ENCODE measurements around the gene CIDEB.

The CIDEB gene

DNA sequence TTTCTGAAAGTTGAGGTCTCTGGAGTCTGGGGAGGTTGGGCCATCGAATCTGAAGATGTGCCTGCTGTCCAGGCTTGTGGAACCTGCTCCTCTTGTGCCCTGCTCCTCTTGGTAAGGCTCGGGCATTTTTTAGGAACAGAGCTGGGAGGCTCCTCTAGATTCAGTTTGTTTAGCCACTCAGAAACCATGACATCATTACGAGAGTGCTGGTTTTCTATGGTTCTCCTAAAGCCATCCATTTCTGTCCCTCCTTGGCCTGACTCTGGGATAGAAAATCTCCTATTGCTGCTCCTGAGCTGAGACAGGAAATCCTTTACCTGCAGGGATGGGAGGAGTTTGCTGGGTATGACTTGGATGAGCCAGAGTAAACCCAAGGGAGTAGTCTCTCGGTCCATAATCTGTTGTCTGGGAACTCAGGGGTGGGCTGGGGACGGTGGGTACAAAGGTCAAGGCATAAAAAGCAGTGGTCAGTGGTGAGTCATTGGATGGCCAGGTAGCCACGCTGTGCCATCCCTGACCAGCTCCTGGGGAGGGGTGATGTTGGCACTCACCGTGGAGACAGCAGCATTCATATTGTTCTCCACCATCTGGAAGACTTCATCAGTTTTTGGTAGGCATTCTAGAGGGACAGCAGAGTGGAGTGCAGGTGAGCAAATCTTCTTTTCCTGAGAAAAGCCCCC lies 29.5 kb upstream of the CIDEB start:
- no peak overlapping the region for H3K4me3 ChIP-seq (ENCODE audit: severe bottlenecking)
- no peak for TF ChIP-seq CTCF (IDR thresholded peaks at IDR 0.05; ENCODE audit: poor library complexity, severe bottlenecking)
- peaks cover 23% of the 10 kb centered on the region for H3K27me3 ChIP-seq (ENCODE audit: insufficient read depth, poor library complexity, severe bottlenecking)
- ATAC-seq (ENCODE audit: low read depth) (no peak), DNase-seq (ENCODE audit: low spot score) (no peak)
- no peaks in the 10 kb centered on the region for H3K9me3 ChIP-seq (ENCODE audit: severe bottlenecking)
- H3K27ac ChIP-seq (ENCODE audit: poor library complexity, severe bottlenecking) = no peak overlapping the region
- peaks cover 3% of the 10 kb centered on the region for H3K4me1 ChIP-seq (ENCODE audit: insufficient read depth, poor library complexity, severe bottlenecking)
- H3K36me3 ChIP-seq (ENCODE audit: low read depth) = no peaks in the 10 kb centered on the region

- no peaks in the 10 kb centered on the region for H3K36me3 ChIP-seq (ENCODE audit: low read depth)
- no peak overlapping the region for H3K27ac ChIP-seq (ENCODE audit: poor library complexity, severe bottlenecking)
- no peak overlapping the region for H3K4me3 ChIP-seq (ENCODE audit: severe bottlenecking)
- no peak for DNase-seq (ENCODE audit: low spot score)
- no peaks in the 10 kb centered on the region for H3K9me3 ChIP-seq (ENCODE audit: severe bottlenecking)
- peaks cover 23% of the 10 kb centered on the region for H3K27me3 ChIP-seq (ENCODE audit: insufficient read depth, poor library complexity, severe bottlenecking)
- ATAC-seq (ENCODE audit: low read depth) = no peak
- no peak for TF ChIP-seq CTCF (IDR thresholded peaks at IDR 0.05; ENCODE audit: poor library complexity, severe bottlenecking)
- H3K4me1 ChIP-seq (ENCODE audit: insufficient read depth, poor library complexity, severe bottlenecking) = peaks cover 3% of the 10 kb centered on the region
Measured at GRCh38 chr14:24335461-24336171, 27.8 kb upstream of the CIDEB start.

DNA sequence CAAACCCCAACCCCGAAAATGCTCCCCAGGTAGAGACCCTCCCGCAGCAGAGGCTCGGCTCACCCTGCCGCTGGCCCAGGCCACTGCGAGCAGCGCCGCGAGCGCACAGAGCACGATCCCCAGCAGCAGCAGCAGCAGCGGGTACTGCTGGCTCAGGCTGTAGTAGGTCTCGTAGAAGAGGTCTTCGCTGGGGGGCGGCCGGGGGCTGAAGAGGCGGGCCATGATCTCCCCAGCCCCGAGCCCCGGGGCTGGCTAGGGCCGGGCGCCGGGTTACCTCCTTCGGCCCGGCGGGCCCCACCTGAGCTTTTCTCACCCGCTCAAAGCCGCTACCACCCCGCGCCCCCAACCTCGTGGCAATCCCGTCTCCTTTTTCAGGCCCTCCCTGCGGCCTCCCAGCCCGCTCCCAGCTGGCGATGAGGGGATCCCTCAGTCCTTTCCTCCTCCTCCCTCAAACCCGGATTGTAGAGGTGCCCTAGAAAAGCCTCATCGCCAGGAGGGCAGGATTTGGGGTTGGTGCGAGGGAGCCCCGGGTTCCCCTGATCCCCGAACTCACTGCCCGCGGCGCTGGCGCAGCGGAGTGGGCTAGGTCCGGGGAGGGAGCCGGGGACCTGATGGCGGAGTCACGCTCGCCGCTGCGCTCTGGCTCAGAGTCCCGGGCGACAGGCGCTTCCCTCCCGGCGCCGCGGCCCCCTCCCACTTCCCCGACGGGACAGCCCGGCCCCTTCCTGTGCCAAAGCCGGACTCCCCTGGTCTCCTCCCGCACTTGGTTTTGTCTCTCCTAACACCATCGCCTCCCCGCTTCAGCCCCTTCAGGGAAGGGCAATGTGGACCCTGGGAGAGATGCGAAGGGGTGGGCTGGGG lies 26.9 kb upstream of the CIDEB start, which contains the start of gene ADCY4:
TSS of gene ADCY4 (minus strand) at position 641 of the 861 bp plus-strand sequence. CDS start at position 222, 419 bp downstream.
- no peaks in the 10 kb centered on the region for H3K9me3 ChIP-seq (ENCODE audit: severe bottlenecking)
- H3K4me3 ChIP-seq (ENCODE audit: severe bottlenecking) = peak within 1 kb of the TSS; percentile 14
- no peak within 1 kb of the TSS for H3K27ac ChIP-seq (ENCODE audit: poor library complexity, severe bottlenecking)
- H3K36me3 ChIP-seq (ENCODE audit: low read depth) = no peaks in the 10 kb centered on the region
- H3K4me1 ChIP-seq (ENCODE audit: insufficient read depth, poor library complexity, severe bottlenecking) = peaks cover 3% of the 10 kb centered on the region
- ATAC-seq (ENCODE audit: low read depth) (no peak), DNase-seq (ENCODE audit: low spot score) (no peak)
- H3K27me3 ChIP-seq (ENCODE audit: insufficient read depth, poor library complexity, severe bottlenecking) = peaks cover 23% of the 10 kb centered on the region
- no peak for TF ChIP-seq CTCF (IDR thresholded peaks at IDR 0.05; ENCODE audit: poor library complexity, severe bottlenecking)

GRCh38 chr14:24332268-24332993 lies 24.7 kb upstream of the CIDEB start:
- Histone ChIP-seq H3K9me3 (ENCODE audit: severe bottlenecking) (no peaks in the 10 kb centered on the region), H3K27ac (ENCODE audit: poor library complexity, severe bottlenecking) (no peak overlapping the region), H3K36me3 (ENCODE audit: low read depth) (no peaks in the 10 kb centered on the region), H3K4me3 (ENCODE audit: severe bottlenecking) (no peak overlapping the region), H3K4me1 (ENCODE audit: insufficient read depth, poor library complexity, severe bottlenecking) (peaks cover 3% of the 10 kb centered on the region), H3K27me3 (ENCODE audit: insufficient read depth, poor library complexity, severe bottlenecking) (peaks cover 23% of the 10 kb centered on the region)
- DNase-seq (ENCODE audit: low spot score) (no peak), ATAC-seq (ENCODE audit: low read depth) (peak; percentile 61)
- TF ChIP-seq CTCF (IDR thresholded peaks at IDR 0.05; ENCODE audit: poor library complexity, severe bottlenecking) = peak; percentile 82
